Loucy (cell line): ENCODE results near the gene DAPK1.

Experiments used
- H2AFZ ChIP-seq: fragments of 200-600 bp; sonication (generic); 2 replicates; pipeline ENCODE4 v1.6.0; 2016; ENCODE audit warnings: antibody characterized with exemption, mild to moderate bottlenecking, low read length, moderate library complexity
- H3F3A ChIP-seq: fragments of 200-600 bp; 2 replicates; pipeline ENCODE4 v1.6.0; 2016; ENCODE audit warnings: antibody characterized with exemption, low read depth, mild to moderate bottlenecking
- H3K27me3 ChIP-seq: fragments of 200-600 bp; sonication (generic); 2 replicates; pipeline ENCODE4 v1.6.1; 2014; ENCODE audit warnings: low read length, mild to moderate bottlenecking; ENCODE audit not compliant: insufficient read depth, poor library complexity, severe bottlenecking
- H3K36me3 ChIP-seq: fragments of 200-600 bp; sonication (generic); 2 replicates; pipeline ENCODE4 v1.6.1; 2016; ENCODE audit warnings: low read length; ENCODE audit not compliant: insufficient read depth
- H3K4me1 ChIP-seq: fragments of 200-600 bp; sonication (generic); 2 replicates; pipeline ENCODE4 v1.5.1; 2014; ENCODE audit warnings: low read length, mild to moderate bottlenecking; ENCODE audit not compliant: insufficient read depth, poor library complexity, severe bottlenecking
- H3K4me2 ChIP-seq: fragments of 200-600 bp; sonication (generic); 2 replicates; pipeline ENCODE4 v1.6.0; 2014; ENCODE audit warnings: antibody characterized with exemption, low read length, low read depth, mild to moderate bottlenecking; ENCODE audit not compliant: poor library complexity, severe bottlenecking
- H3K4me3 ChIP-seq: fragments of 200-600 bp; sonication (generic); 2 replicates; pipeline ENCODE4 v1.5.1; 2014; ENCODE audit warnings: low read length, mild to moderate bottlenecking, mixed read lengths; ENCODE audit not compliant: poor library complexity, severe bottlenecking
- H3K79me2 ChIP-seq: fragments of 200-600 bp; sonication (generic); 2 replicates; pipeline ENCODE4 v1.6.1; 2014; ENCODE audit warnings: low read length; ENCODE audit not compliant: insufficient read depth
- H3K9ac ChIP-seq: fragments of 200-600 bp; sonication (generic); 2 replicates; pipeline ENCODE4 v1.6.0; 2014; ENCODE audit warnings: mild to moderate bottlenecking, low read depth, low read length, moderate library complexity; ENCODE audit not compliant: poor library complexity, severe bottlenecking
- H3K9me2 ChIP-seq: fragments of 200-600 bp; sonication (generic); replicated peaks from 2 replicates; pipeline ENCODE4 v1.6.1; 2016; ENCODE audit warnings: low read depth, low read length, mixed read lengths
- H3K9me3 ChIP-seq: fragments of 200-600 bp; sonication (generic); 2 replicates; pipeline ENCODE4 v1.6.1; 2014; ENCODE audit warnings: mild to moderate bottlenecking, antibody characterized with exemption, low read length, low read depth; ENCODE audit not compliant: insufficient read depth
- H4K20me1 ChIP-seq: fragments of 200-600 bp; sonication (generic); 2 replicates; pipeline ENCODE4 v1.6.0; 2014; ENCODE audit warnings: antibody characterized with exemption, low read length, mild to moderate bottlenecking; ENCODE audit not compliant: insufficient read depth, poor library complexity, severe bottlenecking
- CTCF ChIP-seq: fragments of 200-600 bp; sonication (generic); conservative IDR thresholded peaks from 2 replicates; pipeline ENCODE4 v1.5.1; 2014; ENCODE audit warnings: mild to moderate bottlenecking, antibody characterized with exemption, low read length
- EZH2phosphoT487 ChIP-seq: fragments of 200-600 bp; IDR thresholded peaks from 2 replicates; pipeline ENCODE4 v1.6.1; 2018; ENCODE audit warnings: antibody characterized with exemption, mild to moderate bottlenecking, moderate library complexity, borderline replicate concordance

DAPK1 gene

GRCh38 chr9:87658511-87658910 is 160.8 kb downstream of the DAPK1 start:
- Histone ChIP-seq H3K9me3 (no peaks in the 10 kb centered on the region), H3K9ac (no peak overlapping the region), H3K4me3 (no peak overlapping the region), H3K4me1 (no peaks in the 10 kb centered on the region), H2AFZ (no peak overlapping the region), H3K4me2 (no peak overlapping the region), H3F3A (no peaks in the 10 kb centered on the region), H3K27me3 (no peaks in the 10 kb centered on the region), H3K9me2 (no peaks in the 10 kb centered on the region), H4K20me1 (no peaks in the 10 kb centered on the region), H3K36me3 (no peaks in the 10 kb centered on the region; the same call in 1 of the 2 replicates), H3K79me2 (no peaks in the 10 kb centered on the region)
- TF ChIP-seq EZH2phosphoT487 (no peak), CTCF (no peak)

- Histone ChIP-seq H3K9me3 (no peaks in the 10 kb centered on the region), H3F3A (no peaks in the 10 kb centered on the region), H4K20me1 (no peaks in the 10 kb centered on the region), H3K4me3 (no peak overlapping the region), H3K4me1 (no peaks in the 10 kb centered on the region), H2AFZ (no peak overlapping the region), H3K79me2 (no peaks in the 10 kb centered on the region), H3K9ac (no peak overlapping the region), H3K27me3 (no peaks in the 10 kb centered on the region), H3K4me2 (no peak overlapping the region), H3K36me3 (no peaks in the 10 kb centered on the region; the same call in 1 of the 2 replicates), H3K9me2 (no peaks in the 10 kb centered on the region)
- TF ChIP-seq CTCF (no peak), EZH2phosphoT487 (no peak)
Measured at GRCh38 chr9:87659534-87660419, 162.1 kb downstream of the DAPK1 start.

GRCh38 chr9:87661241-87661640 is 163.6 kb downstream of the DAPK1 start:
- no peaks in the 10 kb centered on the region for H3K9me3 ChIP-seq
- H2AFZ ChIP-seq = no peak overlapping the region
- H3K4me3 ChIP-seq = no peak overlapping the region
- H3K9ac ChIP-seq = no peak overlapping the region
- H3K27me3 ChIP-seq = no peaks in the 10 kb centered on the region
- H4K20me1 ChIP-seq = no peaks in the 10 kb centered on the region
- no peak for TF ChIP-seq CTCF
- no peak for TF ChIP-seq EZH2phosphoT487
- H3F3A ChIP-seq = no peaks in the 10 kb centered on the region
- H3K9me2 ChIP-seq = no peaks in the 10 kb centered on the region
- no peak overlapping the region for H3K4me2 ChIP-seq
- no peaks in the 10 kb centered on the region for H3K79me2 ChIP-seq
- no peaks in the 10 kb centered on the region for H3K4me1 ChIP-seq
- H3K36me3 ChIP-seq = no peaks in the 10 kb centered on the region; the same call in 1 of the 2 replicates
